ENCODE results near the gene NRDC. TPM values are rescaled to one million over a fixed set of nuclear protein-coding genes. Genes with fewer than 3 reads are reported as not detected.

Gene NRDC
- total and polyA plus RNA-seq, 9 donors: 46.1 to 121 (median 88.3) TPM

DNA sequence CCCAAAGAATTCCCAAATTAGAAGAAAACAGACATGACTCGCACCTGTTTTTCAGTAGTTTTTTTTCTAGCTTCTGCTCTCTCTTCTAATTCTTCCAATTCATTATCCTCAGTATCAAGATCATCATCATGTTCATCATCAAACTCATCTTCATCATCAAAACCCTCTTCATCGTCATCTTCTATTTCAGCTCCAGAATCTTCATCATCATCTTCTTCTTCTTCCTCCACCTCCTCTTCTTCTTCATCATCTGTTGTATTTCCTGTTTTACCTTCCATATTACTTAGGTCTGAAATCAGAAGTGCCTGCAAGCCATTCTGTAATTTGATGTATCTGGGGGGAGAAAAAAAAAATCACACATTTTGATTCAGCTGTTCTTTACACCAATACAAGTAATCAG lies 38.3 kb downstream of the NRDC start:
- TF ChIP-seq, protein P1, sequence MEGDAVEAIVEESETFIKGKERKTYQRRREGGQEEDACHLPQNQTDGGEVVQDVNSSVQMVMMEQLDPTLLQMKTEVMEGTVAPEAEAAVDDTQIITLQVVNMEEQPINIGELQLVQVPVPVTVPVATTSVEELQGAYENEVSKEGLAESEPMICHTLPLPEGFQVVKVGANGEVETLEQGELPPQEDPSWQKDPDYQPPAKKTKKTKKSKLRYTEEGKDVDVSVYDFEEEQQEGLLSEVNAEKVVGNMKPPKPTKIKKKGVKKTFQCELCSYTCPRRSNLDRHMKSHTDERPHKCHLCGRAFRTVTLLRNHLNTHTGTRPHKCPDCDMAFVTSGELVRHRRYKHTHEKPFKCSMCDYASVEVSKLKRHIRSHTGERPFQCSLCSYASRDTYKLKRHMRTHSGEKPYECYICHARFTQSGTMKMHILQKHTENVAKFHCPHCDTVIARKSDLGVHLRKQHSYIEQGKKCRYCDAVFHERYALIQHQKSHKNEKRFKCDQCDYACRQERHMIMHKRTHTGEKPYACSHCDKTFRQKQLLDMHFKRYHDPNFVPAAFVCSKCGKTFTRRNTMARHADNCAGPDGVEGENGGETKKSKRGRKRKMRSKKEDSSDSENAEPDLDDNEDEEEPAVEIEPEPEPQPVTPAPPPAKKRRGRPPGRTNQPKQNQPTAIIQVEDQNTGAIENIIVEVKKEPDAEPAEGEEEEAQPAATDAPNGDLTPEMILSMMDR (IDR thresholded peaks at IDR 0.05): no peak
- TF ChIP-seq POLR2A (IDR thresholded peaks at IDR 0.05) (no peak), EP300 (IDR thresholded peaks at IDR 0.05) (no peak)
- Histone ChIP-seq H3K9me3 (no peaks in the 10 kb centered on the region), H3K27ac (no peak overlapping the region), H3K36me3 (no peaks in the 10 kb centered on the region), H3K4me1 (ENCODE audit: insufficient read depth) (no peaks in the 10 kb centered on the region), H3K27me3 (no peaks in the 10 kb centered on the region), H3K4me3 (no peak overlapping the region)
- WGBS, 3 donors: 94 to 97% (median 95%) methylated on average over 2 of the region's 2 CpGs
- intact Hi-C loops (cut with DNase I): no loop called here
- no peak for DNase-seq

DNA sequence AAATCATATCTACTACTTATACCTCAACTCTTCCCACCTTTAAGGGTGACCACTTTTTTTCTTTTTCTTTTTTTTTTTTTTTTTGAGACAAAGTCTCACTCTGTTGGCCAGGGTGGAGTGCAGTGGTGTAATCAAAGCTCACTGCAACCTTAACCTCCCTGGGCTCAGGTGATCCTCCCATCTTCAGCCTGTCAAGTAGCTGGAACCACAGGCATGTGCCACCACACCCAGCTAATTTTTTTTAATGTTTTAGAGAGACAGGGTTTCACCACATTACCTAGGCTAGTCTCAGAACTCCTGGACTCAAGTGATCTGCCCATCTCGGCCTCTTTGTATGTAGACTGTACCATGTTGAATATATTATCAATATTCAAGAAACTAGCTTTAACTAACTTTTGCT lies 39.4 kb downstream of the NRDC start:
- H3K4me3 ChIP-seq: no peak overlapping the region
- H3K9me3 ChIP-seq: no peaks in the 10 kb centered on the region
- H3K27me3 ChIP-seq: no peaks in the 10 kb centered on the region
- H3K36me3 ChIP-seq: no peaks in the 10 kb centered on the region
- H3K27ac ChIP-seq: no peak overlapping the region
- intact Hi-C loops (cut with DNase I): no loop called here
- WGBS, 3 donors: 96 to 100% (median 97%) methylated on average over 1 of the region's 1 CpG
- H3K4me1 ChIP-seq (ENCODE audit: insufficient read depth): no peaks in the 10 kb centered on the region
- TF ChIP-seq EP300 (IDR thresholded peaks at IDR 0.05) (no peak), POLR2A (IDR thresholded peaks at IDR 0.05) (no peak)
- TF ChIP-seq, protein P1 (IDR thresholded peaks at IDR 0.05): no peak
- no peak for DNase-seq

DNA sequence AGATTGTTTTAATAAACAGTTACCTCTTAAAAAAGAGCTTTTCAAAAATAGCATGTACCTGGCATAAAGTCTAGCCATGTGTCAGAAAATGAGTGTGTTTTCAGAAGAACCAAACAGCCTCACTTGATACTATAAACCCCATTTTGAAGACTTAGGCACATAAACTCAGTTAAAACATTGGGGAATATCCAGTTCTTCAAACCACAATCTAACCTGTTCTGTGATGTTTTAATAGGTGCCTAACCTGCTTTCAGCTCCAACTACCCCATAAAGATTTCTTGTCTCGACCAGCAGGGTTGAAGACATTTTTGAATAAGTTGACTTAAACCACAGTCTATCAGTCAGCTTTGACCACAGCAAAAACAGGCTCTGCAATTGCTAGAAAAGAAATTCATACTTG lies 41.3 kb downstream of the NRDC start:
- Histone ChIP-seq H3K27me3 (no peaks in the 10 kb centered on the region), H3K27ac (no peak overlapping the region), H3K4me3 (no peak overlapping the region), H3K4me1 (ENCODE audit: insufficient read depth) (no peaks in the 10 kb centered on the region), H3K36me3 (no peaks in the 10 kb centered on the region), H3K9me3 (no peaks in the 10 kb centered on the region)
- no peak for DNase-seq
- 88 to 91% (median 89%) methylated on average over 1 of the region's 1 CpG for WGBS, 3 donors
- no peak for TF ChIP-seq POLR2A (IDR thresholded peaks at IDR 0.05)
- TF ChIP-seq, protein P1 (IDR thresholded peaks at IDR 0.05): no peak
- no peak for TF ChIP-seq EP300 (IDR thresholded peaks at IDR 0.05)
- intact Hi-C loops (cut with DNase I): no loop called here

DNA sequence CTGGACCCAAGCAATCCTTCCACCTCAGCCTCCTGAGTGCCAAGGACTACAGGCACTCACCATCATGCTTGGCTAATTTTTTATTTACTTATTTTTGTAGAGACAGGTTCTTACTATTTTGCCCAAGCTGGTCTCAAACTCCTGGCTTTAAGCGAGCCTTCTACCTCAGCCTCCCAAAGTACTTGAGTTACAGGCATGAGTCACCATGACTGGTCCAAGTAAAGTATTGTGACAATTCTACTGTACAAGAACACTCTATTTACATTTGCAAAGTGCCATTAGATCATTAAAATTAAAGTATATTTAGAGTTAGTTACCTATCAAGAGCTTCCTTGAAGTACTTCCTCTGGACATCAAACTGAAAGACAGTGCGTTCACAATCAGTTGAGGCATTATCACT lies 44.8 kb downstream of the NRDC start:
- Histone ChIP-seq H3K4me3 (no peak overlapping the region), H3K4me1 (ENCODE audit: insufficient read depth) (no peaks in the 10 kb centered on the region), H3K36me3 (no peaks in the 10 kb centered on the region), H3K27ac (no peak overlapping the region), H3K27me3 (no peaks in the 10 kb centered on the region), H3K9me3 (no peaks in the 10 kb centered on the region)
- intact Hi-C loops (cut with DNase I): no loop called here
- TF ChIP-seq EP300 (IDR thresholded peaks at IDR 0.05) (no peak), POLR2A (IDR thresholded peaks at IDR 0.05) (no peak)
- TF ChIP-seq, protein P1 (IDR thresholded peaks at IDR 0.05): no peak
- WGBS, 3 donors: 92 to 96% (median 96%) methylated on average over 2 of the region's 2 CpGs
- no peak for DNase-seq

DNA sequence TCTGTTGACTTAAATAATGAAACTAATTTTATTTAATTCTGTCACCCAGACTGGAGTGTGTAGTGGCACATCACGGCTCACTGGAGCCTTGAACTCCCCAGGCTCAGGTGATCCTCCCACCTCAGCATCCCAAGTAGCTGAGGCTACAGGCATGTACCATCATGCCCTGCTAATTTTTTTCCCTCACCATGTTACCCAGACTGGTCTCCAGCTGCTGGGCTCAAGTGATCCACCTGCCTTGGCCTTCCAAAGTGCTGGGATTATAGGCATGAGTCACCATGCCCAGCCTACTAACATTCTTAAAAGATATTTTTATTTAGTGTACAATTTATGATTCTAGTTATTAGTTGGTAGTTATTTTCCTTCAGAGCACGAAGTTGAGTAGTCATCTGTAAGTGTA lies 49.5 kb downstream of the NRDC start:
- Histone ChIP-seq H3K27me3 (no peaks in the 10 kb centered on the region), H3K9me3 (no peaks in the 10 kb centered on the region), H3K27ac (no peak overlapping the region), H3K4me1 (ENCODE audit: insufficient read depth) (no peaks in the 10 kb centered on the region), H3K4me3 (no peak overlapping the region), H3K36me3 (no peaks in the 10 kb centered on the region)
- WGBS, 3 donors: 96 to 100% (median 100%) methylated on average over 2 of the region's 2 CpGs
- DNase-seq: no peak
- TF ChIP-seq, protein P1 (IDR thresholded peaks at IDR 0.05): no peak
- no peak for TF ChIP-seq POLR2A (IDR thresholded peaks at IDR 0.05)
- TF ChIP-seq EP300 (IDR thresholded peaks at IDR 0.05): no peak
- intact Hi-C loops (cut with DNase I): no loop called here
